GM19025 (cell line): Measurements from ENCODE around the gene PCCA.
A peak's percentile ranks its signal among the peaks of the same experiment; 100 is the strongest.
"Not testable (repeated sequence)": the region's sequence is repeated elsewhere in the genome, so short reads cannot be mapped to it uniquely, and the experiment has no call there.

Experiments
- ATAC-seq: cut with Tn5 transposase; IDR thresholded peaks from one replicate; pipeline ENCODE4 v1.9.1; 2021; ENCODE audit warnings: mild to moderate bottlenecking, low read depth, moderate library complexity; ENCODE audit not compliant: unreplicated experiment

Gene PCCA

DNA sequence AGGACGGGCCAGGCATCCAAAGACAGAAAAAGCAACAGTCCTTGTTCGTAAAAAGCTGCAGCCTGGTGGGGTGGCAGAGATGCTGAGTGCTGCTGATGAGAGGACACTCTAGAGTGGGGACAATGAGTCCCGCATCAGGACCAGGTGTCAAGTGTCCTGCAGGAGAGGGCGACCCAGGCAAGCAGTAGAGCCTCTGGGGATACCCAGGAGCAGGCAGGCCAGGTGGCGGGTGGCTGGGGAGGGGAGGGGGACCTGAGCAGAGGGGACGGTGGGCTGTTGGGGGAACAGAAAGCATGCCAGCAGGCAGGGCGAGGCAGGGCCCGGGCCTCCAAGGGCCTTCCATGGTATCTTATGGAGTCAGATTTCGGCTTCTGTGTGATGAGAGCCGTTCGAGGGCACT, 463.9 kb downstream of the PCCA start:
- ATAC-seq = no peak

DNA sequence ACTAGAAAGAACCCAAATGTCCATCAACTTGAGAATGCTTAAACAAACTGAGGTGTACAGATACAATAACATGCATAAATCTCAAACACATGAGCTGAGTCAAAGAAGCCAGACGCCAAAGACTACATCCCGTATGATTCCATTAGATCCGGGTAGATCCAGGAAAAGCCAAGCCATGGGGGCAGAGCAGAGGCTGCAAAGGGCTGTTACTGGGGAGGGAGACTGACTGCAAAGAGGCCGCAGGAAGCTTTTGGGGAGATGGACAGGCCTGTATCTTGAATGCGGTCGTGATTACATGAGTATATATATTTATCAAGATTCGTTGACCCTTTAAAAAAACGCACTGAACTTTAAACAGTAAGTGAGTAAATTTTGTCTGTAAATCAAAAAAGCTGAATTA, 471.0 kb downstream of the PCCA start:
- ATAC-seq = no peak

DNA sequence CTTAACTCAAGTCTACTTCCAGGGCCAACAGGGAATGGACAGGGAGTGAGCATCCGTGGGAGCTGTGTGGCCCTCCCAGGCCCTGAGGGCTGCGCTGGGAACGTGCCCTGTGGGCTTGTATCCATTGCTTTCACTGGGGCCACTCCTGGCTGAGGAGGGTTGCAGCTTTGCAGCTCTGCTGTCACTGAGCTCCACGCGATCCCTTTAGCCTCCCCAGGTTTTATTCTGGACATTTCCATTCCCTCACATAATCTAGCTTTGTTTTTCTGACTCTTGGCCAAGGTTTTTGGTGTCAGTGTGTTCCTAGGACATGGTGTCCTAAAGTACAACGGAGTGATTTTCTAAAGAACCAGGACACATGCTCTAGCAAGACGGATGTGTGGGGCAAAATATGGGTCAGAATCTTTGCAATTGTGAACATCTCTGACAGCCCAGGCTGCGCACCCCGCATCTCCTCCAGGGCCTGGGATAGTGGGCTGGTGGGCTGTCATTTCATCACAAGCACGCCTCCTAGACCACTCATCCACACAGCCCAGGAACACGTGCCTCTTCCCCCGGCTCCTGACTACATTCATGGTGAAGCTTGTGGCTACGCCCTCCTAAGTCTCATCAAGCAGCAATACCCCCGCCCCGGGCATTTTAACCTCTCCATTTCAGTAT, 471.7 kb downstream of the PCCA start:
- no peak for ATAC-seq

DNA sequence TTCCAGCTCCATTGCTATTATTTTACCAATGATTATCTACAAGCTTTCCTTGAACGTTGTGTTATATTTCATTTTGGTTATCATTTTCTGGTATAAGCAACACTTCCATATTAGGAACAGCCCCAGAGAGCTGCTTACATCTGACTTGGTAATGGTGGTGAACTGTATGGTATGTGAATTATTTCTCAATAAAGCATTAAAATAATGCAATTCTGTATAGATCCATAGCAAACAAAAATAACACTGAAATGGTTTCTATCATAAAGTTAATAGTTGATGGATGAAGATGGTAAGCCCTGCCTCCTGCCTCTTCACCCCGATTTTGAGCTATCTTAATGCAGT, 472.2 kb downstream of the PCCA start:
- no peak for ATAC-seq

DNA sequence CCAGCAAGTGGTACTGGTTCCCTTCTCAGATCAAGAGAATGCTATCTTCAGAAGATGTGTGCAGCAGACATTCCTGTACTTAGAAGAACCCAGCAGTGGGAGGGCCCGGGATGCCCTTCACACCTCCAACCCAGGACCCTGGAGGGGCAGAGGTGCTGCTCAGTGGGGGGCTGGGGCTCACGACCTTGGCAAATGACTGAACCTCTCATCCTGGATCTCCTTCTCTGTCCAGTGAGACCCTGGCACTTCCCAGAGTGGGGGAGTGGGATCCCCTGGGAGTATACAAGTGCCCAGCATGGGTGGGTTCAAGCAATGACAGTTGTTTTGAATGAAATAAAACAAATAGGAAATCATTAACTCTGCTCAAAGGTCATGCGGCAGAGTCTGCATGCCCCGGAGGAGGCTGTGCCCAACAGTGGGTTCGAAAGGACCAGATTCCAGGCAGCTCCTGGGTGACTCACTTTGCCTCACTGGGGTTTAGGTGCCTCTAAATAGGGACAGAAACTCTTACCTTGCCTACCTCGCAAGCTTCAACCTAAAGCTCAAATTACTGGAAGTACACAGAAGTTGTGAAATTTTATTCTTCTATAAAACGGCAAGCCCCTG, 472.8 kb downstream of the PCCA start:
- ATAC-seq = no peak

DNA sequence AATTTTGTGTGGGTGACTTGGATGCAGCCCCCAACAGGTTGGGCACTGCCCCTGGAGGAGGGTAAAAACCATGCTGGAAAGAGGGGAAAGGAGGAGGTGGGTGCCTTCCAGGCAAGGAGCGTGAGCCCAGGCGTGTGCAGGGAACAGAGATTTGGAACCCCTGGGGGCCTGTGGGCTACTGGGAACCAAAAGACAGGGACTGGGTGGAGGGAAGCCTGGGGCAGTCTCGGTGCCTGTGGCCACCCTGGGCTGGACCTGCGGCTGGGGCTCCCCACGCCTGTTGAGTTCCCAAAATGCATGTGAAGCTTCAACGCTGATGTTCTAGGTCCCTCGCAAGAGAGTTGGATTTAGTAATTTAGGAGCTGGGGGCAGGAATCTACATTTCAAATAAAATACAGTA, 474.9 kb downstream of the PCCA start:
- ATAC-seq = no peak

DNA sequence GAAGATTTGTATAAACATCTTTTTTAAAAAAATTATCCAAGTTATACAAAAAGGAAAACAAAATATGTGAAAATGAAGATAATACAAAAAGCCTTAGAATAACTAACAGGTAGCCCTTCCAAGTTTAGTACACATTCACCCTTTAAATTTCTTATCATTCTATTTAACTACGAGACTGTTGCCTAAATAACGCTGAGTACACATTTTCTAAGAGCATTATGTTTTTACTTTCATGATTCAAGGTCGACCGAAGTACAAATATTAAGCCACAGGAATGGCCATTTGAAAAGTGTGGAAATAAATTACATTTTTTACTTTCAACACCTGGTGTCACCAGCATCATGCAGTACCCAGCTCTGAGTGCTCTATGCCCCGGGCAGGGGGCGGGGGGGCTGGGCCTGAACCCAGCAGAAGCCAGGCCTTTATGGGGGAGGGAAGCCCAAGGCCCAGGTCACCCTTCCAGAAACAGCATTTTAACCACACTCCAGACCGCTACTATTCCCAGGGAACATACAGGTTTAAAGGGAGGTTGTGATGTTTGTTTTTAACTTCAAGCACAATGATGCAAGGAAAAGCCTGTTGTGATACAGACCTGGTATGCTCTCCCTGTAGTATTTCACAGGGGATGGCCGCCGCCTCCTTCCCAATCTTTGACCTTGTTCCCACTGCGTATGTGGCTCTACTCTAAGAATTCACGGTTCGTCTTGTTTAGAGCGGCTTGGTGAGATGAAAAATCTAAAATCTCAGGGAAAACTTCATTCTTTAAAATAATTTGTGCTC, 475.7 kb downstream of the PCCA start:
- ATAC-seq = no peak

DNA sequence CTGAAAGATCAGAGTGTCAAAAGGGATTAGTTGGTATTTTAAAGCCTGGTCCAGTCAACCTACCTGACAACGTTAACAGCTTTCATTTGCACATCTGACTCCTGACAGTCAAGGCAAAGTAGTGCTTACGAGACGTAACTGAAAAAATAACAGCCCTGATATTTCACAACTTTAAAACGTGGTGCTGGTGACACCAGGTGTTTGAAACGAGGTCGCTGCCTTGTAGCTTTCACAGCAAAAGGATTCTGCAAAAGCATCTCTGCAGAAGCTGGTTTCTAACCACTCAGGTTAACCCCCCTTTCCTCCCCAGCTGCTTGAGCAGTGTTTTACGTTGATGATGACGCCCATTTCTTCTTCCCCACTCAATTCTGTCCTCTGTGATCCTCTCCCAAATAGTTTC, 476.4 kb downstream of the PCCA start:
- no peak for ATAC-seq

DNA sequence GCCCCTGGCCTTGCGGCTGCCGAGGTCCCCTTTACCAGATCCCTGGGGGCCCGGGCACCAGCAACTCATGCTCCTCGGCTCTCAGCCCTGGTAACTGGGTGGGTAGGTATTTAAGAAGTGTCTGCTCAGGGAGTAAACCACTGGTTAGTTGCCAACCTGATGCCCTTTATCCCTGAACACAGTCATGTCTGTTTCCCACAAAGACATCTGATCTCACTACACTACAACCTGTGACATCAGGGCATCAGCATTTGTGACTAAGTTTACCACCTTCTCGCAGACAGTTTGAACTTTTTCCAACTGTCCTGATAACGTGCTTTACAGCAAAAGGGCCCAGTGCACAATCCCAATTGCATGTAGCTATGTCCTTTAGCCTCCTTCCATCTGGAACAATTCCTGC, 477.6 kb downstream of the PCCA start:
- ATAC-seq = no peak

DNA sequence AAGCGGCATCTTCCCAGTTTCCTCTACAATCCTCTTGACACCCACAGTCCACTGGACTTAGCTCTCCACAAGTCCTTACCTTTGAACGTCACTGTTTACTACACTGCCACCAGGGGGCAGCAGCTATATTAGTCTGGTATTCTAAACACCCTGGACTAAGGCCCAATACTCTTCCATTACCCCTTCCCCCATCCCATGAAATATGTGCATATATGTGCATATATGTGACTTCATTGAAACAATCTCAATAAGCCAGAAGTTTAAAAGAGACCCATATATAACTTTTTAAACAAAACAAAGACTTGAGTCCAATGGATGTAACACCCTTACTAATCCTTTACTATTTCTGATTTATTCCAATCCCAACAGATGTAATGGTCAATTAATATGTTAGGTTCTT, 484.2 kb downstream of the PCCA start:
- ATAC-seq = peak; percentile 82

DNA sequence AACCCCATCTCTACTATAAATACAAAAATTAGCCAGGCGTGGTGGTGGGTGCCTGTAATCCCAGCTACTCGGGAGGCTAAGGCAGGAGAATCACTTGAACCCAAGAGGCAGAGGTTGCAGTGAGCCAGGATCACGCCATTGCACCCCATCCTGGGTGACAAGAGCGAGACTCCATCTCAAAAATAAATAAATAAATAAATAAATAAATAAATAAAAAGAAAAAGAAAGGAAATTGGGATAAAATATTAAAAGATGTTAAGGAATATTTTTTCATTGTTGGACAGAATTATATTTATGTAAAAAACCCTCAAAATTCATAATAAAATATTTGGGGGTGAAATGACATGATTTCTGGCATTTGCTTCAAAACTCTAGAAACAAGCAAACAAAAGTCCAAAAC, 488.3 kb downstream of the PCCA start:
- not testable (repeated sequence) for ATAC-seq
